ENCODE results near the gene WDR6. TPM values are rescaled to one million over a fixed set of nuclear protein-coding genes. Genes with fewer than 3 reads are reported as not detected.

Gene WDR6
- total and polyA plus RNA-seq, 4 donors: 80.3 to 138 (median 109) TPM

GRCh38 chr3:49017229-49017970, 10.2 kb downstream of the WDR6 start:
- H3K4me3 ChIP-seq: peak overlapping the region; percentile 85
- peak overlapping the region in 1 of 2 donors; percentile 90 for H3K27ac ChIP-seq (ENCODE audit: low read depth in 1 of 2, low read length in 1 of 2)
- WGBS, 2 donors: 9 to 10% methylated on average over 20 to 23 of the region's 23 CpGs
- no peaks in the 10 kb centered on the region for H3K9me3 ChIP-seq (ENCODE audit: control insufficient read depth in 4 of 4, insufficient read depth in 3 of 4, low read length in 3 of 4)
- H3K36me3 ChIP-seq (ENCODE audit: control insufficient read depth in 4 of 4, insufficient read depth in 4 of 4, low read length in 4 of 4): peaks cover 9 to 35% (median 25%) of the 10 kb centered on the region in 4 donors
- no peaks in the 10 kb centered on the region for H3K27me3 ChIP-seq (ENCODE audit: control insufficient read depth in 3 of 3, insufficient read depth in 3 of 3, low read length in 2 of 3)
- DNase-seq: no peak
- H3K9ac ChIP-seq (ENCODE audit: insufficient read depth in 1 of 2, low read length in 2 of 2): peak overlapping the region; percentile 8 to 26
- no peak for TF ChIP-seq CTCF (IDR thresholded peaks at IDR 0.05; ENCODE audit: control extremely low read depth, extremely low read depth)
- no peak for ATAC-seq (ENCODE audit: insufficient read depth, low FRiP score)
- H3K4me1 ChIP-seq (ENCODE audit: control insufficient read depth in 5 of 5, insufficient read depth in 5 of 5, low read length in 5 of 5): peaks cover 6 to 22% (median 12%) of the 10 kb centered on the region in 5 donors

DNA sequence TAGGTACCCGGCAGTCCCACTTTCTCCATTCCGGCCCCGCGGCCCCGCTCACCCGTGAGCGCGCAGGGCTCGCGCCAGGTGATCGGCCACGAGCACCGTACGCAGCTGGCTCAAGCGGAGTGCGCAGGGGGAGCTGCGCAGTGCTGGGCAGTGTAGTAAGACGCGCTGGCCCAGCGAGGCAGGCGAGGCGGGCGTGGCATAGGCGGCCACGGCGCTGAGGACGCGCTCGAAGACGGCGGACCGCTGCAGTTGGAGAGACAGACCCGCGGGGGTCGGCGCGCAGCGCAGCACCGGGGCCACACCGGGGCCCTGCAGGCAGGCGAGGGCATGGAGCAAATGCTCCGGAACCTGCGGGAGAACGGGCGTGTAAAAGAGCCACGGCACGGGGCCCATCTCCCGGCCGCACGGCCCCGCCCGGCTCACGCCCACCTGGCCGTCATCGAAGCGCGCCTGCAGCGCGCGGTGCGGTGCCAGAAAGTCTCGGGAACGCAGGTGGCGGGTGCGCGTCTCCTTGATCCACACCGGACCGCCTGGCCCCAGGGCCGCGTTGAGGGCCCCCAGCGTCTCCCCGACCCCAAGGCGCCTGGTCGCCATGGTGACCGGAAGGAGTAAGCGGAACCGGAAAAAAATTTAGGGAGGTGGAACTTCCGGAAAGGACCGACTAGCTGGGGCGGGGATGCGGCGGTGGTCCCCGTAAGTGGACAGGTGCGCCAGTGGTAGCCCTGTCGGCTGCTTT, 10.9 kb downstream of the WDR6 start, which contains the start of gene DALRD3:
TSS of gene DALRD3 (minus strand) at position 610 of the 736 bp plus-strand sequence. CDS start at position 594, 16 bp downstream.
- DNase-seq (peak; percentile 74 to 79 (median 77)), ATAC-seq (ENCODE audit: insufficient read depth, low FRiP score) (peak; percentile 4)
- peak within 1 kb of the TSS; percentile 71 to 90 for H3K27ac ChIP-seq (ENCODE audit: low read depth in 1 of 2, low read length in 1 of 2)
- WGBS, 2 donors: 0% methylated on average over 75 to 85 of the region's 85 CpGs
- peak within 1 kb of the TSS; percentile 85 for H3K4me3 ChIP-seq
- no peak for TF ChIP-seq CTCF (IDR thresholded peaks at IDR 0.05; ENCODE audit: control extremely low read depth, extremely low read depth)
- no peaks in the 10 kb centered on the region for H3K9me3 ChIP-seq (ENCODE audit: control insufficient read depth in 4 of 4, insufficient read depth in 3 of 4, low read length in 3 of 4)
- no peaks in the 10 kb centered on the region for H3K27me3 ChIP-seq (ENCODE audit: control insufficient read depth in 3 of 3, insufficient read depth in 3 of 3, low read length in 2 of 3)
- H3K9ac ChIP-seq (ENCODE audit: insufficient read depth in 1 of 2, low read length in 2 of 2): peak within 1 kb of the TSS; percentile 26 to 48
- peaks cover 9 to 30% (median 21%) of the 10 kb centered on the region in 4 donors for H3K36me3 ChIP-seq (ENCODE audit: control insufficient read depth in 4 of 4, insufficient read depth in 4 of 4, low read length in 4 of 4)
- H3K4me1 ChIP-seq (ENCODE audit: control insufficient read depth in 5 of 5, insufficient read depth in 5 of 5, low read length in 5 of 5): peaks cover 6 to 29% (median 12%) of the 10 kb centered on the region in 5 donors

- Histone ChIP-seq H3K9ac (ENCODE audit: insufficient read depth in 1 of 2, low read length in 2 of 2) (peak overlapping the region; percentile 11 to 48), H3K4me1 (ENCODE audit: control insufficient read depth in 5 of 5, insufficient read depth in 5 of 5, low read length in 5 of 5) (peaks cover 6 to 33% (median 12%) of the 10 kb centered on the region in 5 donors), H3K36me3 (ENCODE audit: control insufficient read depth in 4 of 4, insufficient read depth in 4 of 4, low read length in 4 of 4) (peaks cover 9 to 27% (median 22%) of the 10 kb centered on the region in 4 donors), H3K27me3 (ENCODE audit: control insufficient read depth in 3 of 3, insufficient read depth in 3 of 3, low read length in 2 of 3) (no peaks in the 10 kb centered on the region), H3K9me3 (ENCODE audit: control insufficient read depth in 4 of 4, insufficient read depth in 3 of 4, low read length in 3 of 4) (no peaks in the 10 kb centered on the region), H3K27ac (ENCODE audit: low read depth in 1 of 2, low read length in 1 of 2) (peak overlapping the region; percentile 71 to 90), H3K4me3 (peak overlapping the region; percentile 85)
- WGBS, 2 donors: 2% methylated on average over 18 of the region's 18 CpGs
- DNase-seq: no peak
- no peak for ATAC-seq (ENCODE audit: insufficient read depth, low FRiP score)
- no peak for TF ChIP-seq CTCF (IDR thresholded peaks at IDR 0.05; ENCODE audit: control extremely low read depth, extremely low read depth)
Observed at GRCh38 chr3:49018707-49019006, 11.5 kb downstream of the WDR6 start.

Data from lung (tissue), 12 donors.